Type B pancreatic cell (in vitro differentiated cells): Measurements from ENCODE around the gene CKMT2. TPM values are rescaled to one million over a fixed set of nuclear protein-coding genes. Genes with fewer than 3 reads are reported as not detected.

Experiments used
- DNase-seq: peaks from one replicate; pipeline ENCODE4 v3.0.0; 2021; ENCODE audit warnings: mixed read lengths; ENCODE audit not compliant: unreplicated experiment; ENCODE audit errors: extremely low spot score
- H3K27ac Mint-ChIP-seq: 2 replicates; pipeline ENCODE4 v1.8.0; 2021; ENCODE audit warnings: mild to moderate bottlenecking, mixed read lengths
- H3K27me3 Mint-ChIP-seq: 2 replicates; pipeline ENCODE4 v1.8.0; 2021; ENCODE audit warnings: mixed read lengths
- H3K36me3 Mint-ChIP-seq: 2 replicates; pipeline ENCODE4 v1.8.0; 2021; ENCODE audit warnings: mixed read lengths
- H3K4me1 Mint-ChIP-seq: one replicate; pipeline ENCODE4 v1.8.0; 2021; ENCODE audit warnings: mixed read lengths; ENCODE audit not compliant: unreplicated experiment
- H3K4me3 Mint-ChIP-seq: 2 replicates; pipeline ENCODE4 v1.8.0; 2021; ENCODE audit warnings: mild to moderate bottlenecking, mixed read lengths
- H3K9me3 Mint-ChIP-seq: 2 replicates; pipeline ENCODE4 v1.8.0; 2021; ENCODE audit warnings: mixed read lengths
- CTCF ChIP-seq: fragments of 200-600 bp; sonication (generic); conservative IDR thresholded peaks from 2 replicates; pipeline ENCODE4 v1.5.0; 2021; ENCODE audit warnings: antibody characterized with exemption, mild to moderate bottlenecking
- total RNA-seq: library from RNA; stranded (reverse); gene quantifications from 2 replicates; pipeline ENCODE4 v1.2.1, GENCODE V29; 2021; ENCODE audit warnings: low replicate concordance

CKMT2 gene
- total RNA-seq, 1 donor from 2014 or later: 10.4 TPM

- peaks cover 16% of the 10 kb centered on the region for H3K4me1 Mint-ChIP-seq
- H3K36me3 Mint-ChIP-seq: peaks cover 3% of the 10 kb centered on the region
- TF ChIP-seq CTCF: no peak
- DNase-seq: no peak
- no peaks in the 10 kb centered on the region for H3K27me3 Mint-ChIP-seq
- H3K9me3 Mint-ChIP-seq: no peaks in the 10 kb centered on the region
- no peak overlapping the region for H3K4me3 Mint-ChIP-seq
- H3K27ac Mint-ChIP-seq: no peak overlapping the region
Measured at GRCh38 chr5:81216152-81216551, 17.0 kb upstream of the CKMT2 start.

- Mint-ChIP-seq H3K27me3 (no peaks in the 10 kb centered on the region), H3K36me3 (peaks cover 3% of the 10 kb centered on the region), H3K9me3 (no peaks in the 10 kb centered on the region), H3K4me3 (no peak overlapping the region), H3K27ac (no peak overlapping the region), H3K4me1 (no peaks in the 10 kb centered on the region)
- DNase-seq: no peak
- no peak for TF ChIP-seq CTCF
Measured at GRCh38 chr5:81219389-81219788, 13.7 kb upstream of the CKMT2 start.

- no peak for TF ChIP-seq CTCF
- no peak for DNase-seq
- no peaks in the 10 kb centered on the region for H3K9me3 Mint-ChIP-seq
- peaks cover 3% of the 10 kb centered on the region for H3K36me3 Mint-ChIP-seq
- no peaks in the 10 kb centered on the region for H3K4me1 Mint-ChIP-seq
- H3K27me3 Mint-ChIP-seq: no peaks in the 10 kb centered on the region
- no peak overlapping the region for H3K27ac Mint-ChIP-seq
- H3K4me3 Mint-ChIP-seq: no peak overlapping the region
Measured at GRCh38 chr5:81222285-81222684, 10.8 kb upstream of the CKMT2 start.

- Mint-ChIP-seq H3K9me3 (no peaks in the 10 kb centered on the region), H3K27ac (no peak overlapping the region), H3K27me3 (no peaks in the 10 kb centered on the region), H3K36me3 (no peaks in the 10 kb centered on the region), H3K4me1 (no peaks in the 10 kb centered on the region), H3K4me3 (no peak overlapping the region)
- DNase-seq: no peak
- no peak for TF ChIP-seq CTCF
Measured at GRCh38 chr5:81225463-81225862, 7.7 kb upstream of the CKMT2 start.

- H3K4me1 Mint-ChIP-seq: no peaks in the 10 kb centered on the region
- TF ChIP-seq CTCF: no peak
- H3K4me3 Mint-ChIP-seq: no peak overlapping the region
- no peaks in the 10 kb centered on the region for H3K36me3 Mint-ChIP-seq
- H3K9me3 Mint-ChIP-seq: no peaks in the 10 kb centered on the region
- no peaks in the 10 kb centered on the region for H3K27me3 Mint-ChIP-seq
- no peak overlapping the region for H3K27ac Mint-ChIP-seq
- DNase-seq: no peak
Measured at GRCh38 chr5:81226286-81226685, 6.8 kb upstream of the CKMT2 start.

- DNase-seq: no peak
- Mint-ChIP-seq H3K4me1 (no peaks in the 10 kb centered on the region), H3K36me3 (no peaks in the 10 kb centered on the region), H3K27ac (no peak overlapping the region), H3K9me3 (no peaks in the 10 kb centered on the region), H3K4me3 (no peak overlapping the region), H3K27me3 (no peaks in the 10 kb centered on the region)
- no peak for TF ChIP-seq CTCF
Measured at GRCh38 chr5:81226949-81227348, 6.2 kb upstream of the CKMT2 start.
